DND-41 (cell line): ENCODE measurements around the gene ACR.

Experiments used
- EZH2 ChIP-seq: IDR thresholded peaks from 3 replicates; pipeline ENCODE4 v1.6.1; 2012; ENCODE audit warnings: borderline replicate concordance, low read depth, mild to moderate bottlenecking, moderate library complexity, low read length, inconsistent platforms; ENCODE audit not compliant: severe bottlenecking
- TF ChIP-seq, protein P1 (sequence below): IDR thresholded peaks from 2 replicates; pipeline ENCODE4 v1.5.1; 2012; ENCODE audit warnings: borderline replicate concordance, low read length, moderate library complexity, mild to moderate bottlenecking; ENCODE audit not compliant: poor library complexity, severe bottlenecking; ENCODE audit errors: extremely low read depth

DNA sequence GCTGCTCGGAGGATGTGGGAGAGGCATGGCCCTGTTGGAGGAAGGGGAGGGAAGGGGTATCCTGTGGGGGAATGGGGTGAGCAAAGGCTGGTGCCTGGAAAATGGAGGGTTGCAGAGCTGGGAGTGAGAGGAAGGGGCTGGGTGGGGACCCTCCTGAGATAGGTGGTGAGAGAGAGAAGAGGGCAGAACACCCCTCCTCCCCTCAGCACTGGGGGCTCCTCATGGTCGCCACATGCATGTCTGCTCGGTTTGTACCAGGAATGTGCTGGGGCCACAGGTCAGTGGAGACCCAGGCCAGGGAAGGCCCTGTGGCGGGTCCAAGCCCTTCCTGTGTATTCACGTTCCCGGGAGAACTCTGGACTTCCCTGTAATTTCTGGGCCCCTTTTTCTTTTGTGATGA, 27.8 kb upstream of the ACR start:
- TF ChIP-seq, protein P1, sequence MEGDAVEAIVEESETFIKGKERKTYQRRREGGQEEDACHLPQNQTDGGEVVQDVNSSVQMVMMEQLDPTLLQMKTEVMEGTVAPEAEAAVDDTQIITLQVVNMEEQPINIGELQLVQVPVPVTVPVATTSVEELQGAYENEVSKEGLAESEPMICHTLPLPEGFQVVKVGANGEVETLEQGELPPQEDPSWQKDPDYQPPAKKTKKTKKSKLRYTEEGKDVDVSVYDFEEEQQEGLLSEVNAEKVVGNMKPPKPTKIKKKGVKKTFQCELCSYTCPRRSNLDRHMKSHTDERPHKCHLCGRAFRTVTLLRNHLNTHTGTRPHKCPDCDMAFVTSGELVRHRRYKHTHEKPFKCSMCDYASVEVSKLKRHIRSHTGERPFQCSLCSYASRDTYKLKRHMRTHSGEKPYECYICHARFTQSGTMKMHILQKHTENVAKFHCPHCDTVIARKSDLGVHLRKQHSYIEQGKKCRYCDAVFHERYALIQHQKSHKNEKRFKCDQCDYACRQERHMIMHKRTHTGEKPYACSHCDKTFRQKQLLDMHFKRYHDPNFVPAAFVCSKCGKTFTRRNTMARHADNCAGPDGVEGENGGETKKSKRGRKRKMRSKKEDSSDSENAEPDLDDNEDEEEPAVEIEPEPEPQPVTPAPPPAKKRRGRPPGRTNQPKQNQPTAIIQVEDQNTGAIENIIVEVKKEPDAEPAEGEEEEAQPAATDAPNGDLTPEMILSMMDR: no peak
- TF ChIP-seq EZH2: no peak
